Activated T-helper 2 cell treated with anti-CD3 and anti-CD28 coated beads, Interferon-gamma antibody, Interleukin-2, Interleukin-4, amounts not matched to agents 10 μg/mL and 5 μg/mL and 100 μg/mL, durations not matched to agents 14 hours and 24 hours and 36 hours (primary cell): ENCODE data around the gene RMI2. TPM values are rescaled to one million over a fixed set of nuclear protein-coding genes. Genes with fewer than 3 reads are reported as not detected.

Experiments
- DNase-seq: peaks from one replicate; pipeline ENCODE4 v3.0.0; 2021; ENCODE audit warnings: low spot score
- H3K27ac Mint-ChIP-seq: one replicate; pipeline ENCODE4 v1.8.0; 2021; ENCODE audit warnings: mixed read lengths
- H3K27me3 Mint-ChIP-seq: one replicate; pipeline ENCODE4 v1.8.0; 2021; ENCODE audit warnings: low read depth, mixed read lengths
- H3K36me3 Mint-ChIP-seq: one replicate; pipeline ENCODE4 v1.8.0; 2021; ENCODE audit warnings: low read depth, mixed read lengths
- H3K4me1 Mint-ChIP-seq: one replicate; pipeline ENCODE4 v1.8.0; 2021; ENCODE audit warnings: low read depth, mixed read lengths
- H3K4me3 Mint-ChIP-seq: one replicate; pipeline ENCODE4 v1.8.0; 2021; ENCODE audit warnings: low read depth, mild to moderate bottlenecking, moderate library complexity, mixed read lengths
- H3K9me3 Mint-ChIP-seq: one replicate; pipeline ENCODE4 v1.8.0; 2021; ENCODE audit warnings: mixed read lengths
- intact Hi-C: fragments of 100-400 bp; cut with micrococcal nuclease; formaldehyde crosslinking; loops from one replicate; pipeline ENCODE4 v1.15.1; 2023
- total RNA-seq: library from RNA; stranded (reverse); gene quantifications from 2 replicates; pipeline ENCODE4 v1.2.3, GENCODE V29; 2022

RMI2 gene
- total RNA-seq, 1 donor from 2014 or later, result 67.4 TPM

DNA sequence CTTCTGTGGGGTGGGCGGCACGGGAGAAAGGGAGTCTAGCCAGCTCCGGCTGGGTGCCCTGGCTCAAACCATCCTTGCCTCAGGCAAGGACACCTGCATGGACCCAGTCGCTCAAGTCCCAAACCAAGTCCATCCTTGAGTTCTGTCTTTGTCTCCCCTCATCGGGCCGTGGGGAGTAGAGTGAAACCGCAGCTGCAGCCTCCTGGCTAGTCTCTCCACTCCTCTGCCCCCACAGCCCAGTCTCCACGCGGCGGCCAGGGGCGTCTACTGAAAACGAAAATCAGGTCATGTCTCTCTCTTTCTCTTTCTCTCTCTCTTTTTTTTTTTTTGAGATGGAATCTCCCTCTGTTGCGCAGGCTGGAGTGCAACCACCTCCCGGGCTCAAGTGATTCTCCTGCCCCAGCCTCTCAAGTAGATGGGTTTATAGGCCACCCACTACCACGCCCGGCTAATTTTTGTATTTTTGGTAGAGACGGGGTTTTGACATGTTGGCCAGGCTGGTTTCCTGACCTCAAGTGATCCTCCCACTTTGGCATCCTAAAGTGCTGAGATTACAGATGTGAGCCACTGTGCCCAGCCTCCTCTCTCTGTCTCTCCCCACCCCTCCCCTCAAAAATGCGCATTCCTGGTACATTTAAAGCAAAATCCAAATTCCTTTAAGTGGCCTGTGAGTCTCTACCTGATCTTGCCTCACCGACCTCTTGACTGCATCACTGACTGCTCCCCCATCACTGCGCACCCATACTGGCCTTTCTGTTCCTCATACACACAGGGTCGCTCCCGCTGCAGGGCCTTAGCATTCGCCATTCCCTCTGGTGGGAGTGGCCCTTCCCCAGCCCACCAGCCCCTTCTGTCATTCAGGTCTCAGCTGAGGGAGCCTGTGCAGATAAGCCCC lies 17.7 kb upstream of the RMI2 start:
- no peak overlapping the region for H3K27ac Mint-ChIP-seq
- no peaks in the 10 kb centered on the region for H3K36me3 Mint-ChIP-seq
- intact Hi-C loops, result loop anchor here (1.0 to 2.0 kb wide), 3 partner anchors 16 to 64 kb away; no protein-coding TSS in a partner anchor
- H3K9me3 Mint-ChIP-seq, result no peaks in the 10 kb centered on the region
- peak overlapping the region; percentile 35 for H3K4me3 Mint-ChIP-seq
- H3K27me3 Mint-ChIP-seq, result no peaks in the 10 kb centered on the region
- no peak for DNase-seq
- peaks cover 47% of the 10 kb centered on the region for H3K4me1 Mint-ChIP-seq

DNA sequence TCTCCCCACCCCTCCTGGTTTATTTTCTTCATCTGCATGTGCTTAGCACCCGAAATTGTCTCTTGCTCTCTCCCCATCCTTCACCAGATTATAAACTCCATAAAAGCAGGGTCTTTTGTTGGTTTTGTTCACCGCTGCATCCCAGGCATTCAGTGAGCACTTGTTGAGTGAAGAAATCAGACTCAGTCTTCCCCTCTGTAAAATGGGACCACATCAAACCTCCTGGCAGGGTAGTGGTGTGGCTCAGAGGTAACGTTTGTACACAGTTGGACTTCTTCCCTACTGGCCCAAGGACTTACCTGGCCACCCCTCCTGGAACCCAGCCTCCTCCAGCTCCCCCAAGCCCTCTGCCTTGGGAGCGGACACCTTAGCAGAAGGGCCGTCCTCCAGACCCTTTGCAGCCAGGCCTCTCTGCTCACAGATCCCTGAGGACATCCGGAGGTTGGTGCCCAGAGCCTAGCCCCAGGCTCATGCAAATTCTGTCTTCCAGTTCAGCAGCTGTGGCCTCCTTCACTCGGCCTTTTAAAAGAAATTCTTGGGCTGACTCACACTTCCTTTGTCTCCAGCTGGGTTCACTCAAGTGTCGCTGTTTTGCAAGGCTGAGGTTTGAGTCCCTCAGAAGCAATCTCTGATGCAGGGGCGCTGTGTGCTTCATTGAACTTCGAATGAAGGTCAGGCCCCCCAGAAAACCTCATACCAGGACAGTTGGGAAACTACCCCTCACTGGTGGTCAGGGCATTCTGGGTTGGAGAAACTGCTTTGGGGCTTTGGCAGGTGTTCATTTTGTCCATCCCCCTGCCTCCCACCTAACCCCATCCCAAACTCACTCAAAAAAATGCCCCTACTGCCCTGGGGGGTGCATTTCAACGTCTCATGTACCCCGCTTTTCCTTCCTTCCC lies 16.8 kb upstream of the RMI2 start:
- intact Hi-C loops, result loop anchor here (1.0 to 2.0 kb wide), 3 partner anchors 17 to 65 kb away; no protein-coding TSS in a partner anchor
- Mint-ChIP-seq H3K9me3 (no peaks in the 10 kb centered on the region), H3K4me1 (peaks cover 47% of the 10 kb centered on the region), H3K4me3 (peak overlapping the region; percentile 35), H3K27ac (peak overlapping the region; percentile 58), H3K27me3 (no peaks in the 10 kb centered on the region), H3K36me3 (no peaks in the 10 kb centered on the region)
- DNase-seq, result peak; percentile 45

DNA sequence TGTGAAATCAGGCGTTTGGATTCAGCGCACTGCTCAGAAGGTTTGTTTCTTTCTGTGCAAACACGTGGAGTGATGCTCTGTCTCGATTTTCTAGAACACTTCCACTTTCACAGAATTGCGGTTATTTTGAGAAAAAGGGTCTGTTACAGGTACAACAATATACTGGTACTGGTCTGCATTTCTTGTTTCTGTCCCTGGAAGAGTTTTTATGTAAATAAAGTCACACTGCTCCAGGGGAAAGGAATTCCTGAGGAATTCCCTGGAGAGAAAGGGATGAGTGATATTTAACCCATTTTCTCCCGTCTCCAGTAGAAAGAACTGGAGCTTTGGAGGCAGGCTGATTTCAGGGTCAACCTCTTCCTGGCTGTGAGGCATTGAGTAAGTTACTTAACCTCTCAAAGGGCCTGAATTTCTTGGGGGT lies 16.2 kb upstream of the RMI2 start:
- Mint-ChIP-seq H3K27me3 (no peaks in the 10 kb centered on the region), H3K36me3 (no peaks in the 10 kb centered on the region), H3K9me3 (no peaks in the 10 kb centered on the region), H3K4me3 (peak overlapping the region; percentile 27), H3K27ac (peak overlapping the region; percentile 58), H3K4me1 (peaks cover 47% of the 10 kb centered on the region)
- no peak for DNase-seq
- intact Hi-C loops, result loop anchor here (2.0 kb wide), 1 partner anchor 26 kb away; no protein-coding TSS in a partner anchor

- intact Hi-C loops, result loop anchor here (2.0 kb wide), 1 partner anchor 25 kb away; no protein-coding TSS in a partner anchor
- Mint-ChIP-seq H3K27me3 (no peaks in the 10 kb centered on the region), H3K36me3 (no peaks in the 10 kb centered on the region), H3K4me3 (no peak overlapping the region), H3K9me3 (no peaks in the 10 kb centered on the region), H3K27ac (no peak overlapping the region), H3K4me1 (peaks cover 43% of the 10 kb centered on the region)
- no peak for DNase-seq
These were observed 15.4 kb upstream of the RMI2 start for GRCh38 chr16:11329891-11330290.

- Mint-ChIP-seq H3K27me3 (no peaks in the 10 kb centered on the region), H3K4me1 (peaks cover 35% of the 10 kb centered on the region), H3K4me3 (no peak overlapping the region)
These were observed 14.6 kb upstream of the RMI2 start for GRCh38 chr16:11330526-11331237.

GRCh38 chr16:11331967-11332366 lies 13.3 kb upstream of the RMI2 start:
- Mint-ChIP-seq H3K27me3 (no peaks in the 10 kb centered on the region), H3K9me3 (no peaks in the 10 kb centered on the region)

More at GRCh38 chr16:11330526-11331237, 14.6 kb upstream of the RMI2 start:
- no peak for DNase-seq
- Mint-ChIP-seq H3K36me3 (no peaks in the 10 kb centered on the region), H3K9me3 (no peaks in the 10 kb centered on the region), H3K27ac (no peak overlapping the region)
- intact Hi-C loops, result no loop called here

GRCh38 chr16:11333010-11333409 lies 12.2 kb upstream of the RMI2 start:
- no peaks in the 10 kb centered on the region for H3K27me3 Mint-ChIP-seq
- H3K4me1 Mint-ChIP-seq, result peaks cover 16% of the 10 kb centered on the region
- H3K27ac Mint-ChIP-seq, result no peak overlapping the region
- no peaks in the 10 kb centered on the region for H3K9me3 Mint-ChIP-seq
- no peak overlapping the region for H3K4me3 Mint-ChIP-seq
- DNase-seq, result no peak
- no peaks in the 10 kb centered on the region for H3K36me3 Mint-ChIP-seq
- intact Hi-C loops, result no loop called here

More at GRCh38 chr16:11331967-11332366, 13.3 kb upstream of the RMI2 start:
- intact Hi-C loops, result no loop called here
- no peak for DNase-seq
- no peak overlapping the region for H3K4me3 Mint-ChIP-seq
- no peaks in the 10 kb centered on the region for H3K36me3 Mint-ChIP-seq
- peaks cover 25% of the 10 kb centered on the region for H3K4me1 Mint-ChIP-seq
- H3K27ac Mint-ChIP-seq, result no peak overlapping the region

GRCh38 chr16:11333702-11334101 lies 11.6 kb upstream of the RMI2 start:
- Mint-ChIP-seq H3K4me1 (peaks cover 9% of the 10 kb centered on the region), H3K36me3 (no peaks in the 10 kb centered on the region), H3K4me3 (no peak overlapping the region), H3K9me3 (no peaks in the 10 kb centered on the region), H3K27me3 (no peaks in the 10 kb centered on the region), H3K27ac (no peak overlapping the region)
- DNase-seq, result no peak
- intact Hi-C loops, result no loop called here

GRCh38 chr16:11334831-11335404 lies 10.3 kb upstream of the RMI2 start:
- DNase-seq, result no peak
- Mint-ChIP-seq H3K4me1 (peaks cover under 1% of the 10 kb centered on the region), H3K9me3 (no peaks in the 10 kb centered on the region), H3K27ac (no peak overlapping the region), H3K36me3 (no peaks in the 10 kb centered on the region), H3K4me3 (no peak overlapping the region), H3K27me3 (no peaks in the 10 kb centered on the region)
- intact Hi-C loops, result no loop called here

- intact Hi-C loops, result no loop called here
- H3K27ac Mint-ChIP-seq, result no peak overlapping the region
- H3K4me1 Mint-ChIP-seq, result peaks cover 14% of the 10 kb centered on the region
- H3K9me3 Mint-ChIP-seq, result no peaks in the 10 kb centered on the region
- no peaks in the 10 kb centered on the region for H3K36me3 Mint-ChIP-seq
- no peak overlapping the region for H3K4me3 Mint-ChIP-seq
- no peaks in the 10 kb centered on the region for H3K27me3 Mint-ChIP-seq
- no peak for DNase-seq
These were observed 6.2 kb upstream of the RMI2 start for GRCh38 chr16:11339075-11339474.

GRCh38 chr16:11340710-11341109 lies 4.5 kb upstream of the RMI2 start:
- Mint-ChIP-seq H3K36me3 (no peaks in the 10 kb centered on the region), H3K9me3 (no peaks in the 10 kb centered on the region), H3K27ac (no peak overlapping the region), H3K27me3 (no peaks in the 10 kb centered on the region), H3K4me3 (no peak overlapping the region), H3K4me1 (peaks cover 18% of the 10 kb centered on the region)
- intact Hi-C loops, result no loop called here
- DNase-seq, result no peak

DNA sequence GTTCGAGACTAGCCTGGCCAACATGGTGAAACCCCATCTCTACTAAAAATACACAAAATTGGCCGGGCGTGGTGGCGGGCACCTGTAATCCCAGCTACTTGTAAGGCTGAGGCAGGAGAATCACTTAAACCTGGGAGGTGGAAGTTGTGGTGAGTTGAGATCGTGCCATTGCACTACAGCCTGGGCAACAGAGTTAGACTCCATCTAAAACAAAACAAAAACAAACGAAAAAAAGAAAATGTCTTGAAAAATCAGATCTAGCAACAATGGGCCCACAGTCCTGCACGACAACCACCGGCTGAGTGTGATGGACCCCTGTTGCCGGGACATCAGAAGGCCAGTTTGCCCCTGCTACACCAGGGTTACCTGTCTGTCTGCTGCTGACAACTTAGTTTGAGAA lies 3.9 kb upstream of the RMI2 start:
- no peak overlapping the region for H3K4me3 Mint-ChIP-seq
- H3K27me3 Mint-ChIP-seq, result no peaks in the 10 kb centered on the region
- DNase-seq, result no peak
- no peak overlapping the region for H3K27ac Mint-ChIP-seq
- no peaks in the 10 kb centered on the region for H3K36me3 Mint-ChIP-seq
- H3K9me3 Mint-ChIP-seq, result no peaks in the 10 kb centered on the region
- peaks cover 21% of the 10 kb centered on the region for H3K4me1 Mint-ChIP-seq
- intact Hi-C loops, result no loop called here
